HG03103 (cell line): ENCODE measurements around the gene APOBEC3H.
"Not testable (repeated sequence)": the region's sequence is repeated elsewhere in the genome, so short reads cannot be mapped to it uniquely, and the experiment has no call there.

Source experiments
- ATAC-seq: cut with Tn5 transposase; IDR thresholded peaks from one replicate; pipeline ENCODE4 v1.9.1; 2021; ENCODE audit warnings: low read depth; ENCODE audit not compliant: unreplicated experiment

Gene APOBEC3H

DNA sequence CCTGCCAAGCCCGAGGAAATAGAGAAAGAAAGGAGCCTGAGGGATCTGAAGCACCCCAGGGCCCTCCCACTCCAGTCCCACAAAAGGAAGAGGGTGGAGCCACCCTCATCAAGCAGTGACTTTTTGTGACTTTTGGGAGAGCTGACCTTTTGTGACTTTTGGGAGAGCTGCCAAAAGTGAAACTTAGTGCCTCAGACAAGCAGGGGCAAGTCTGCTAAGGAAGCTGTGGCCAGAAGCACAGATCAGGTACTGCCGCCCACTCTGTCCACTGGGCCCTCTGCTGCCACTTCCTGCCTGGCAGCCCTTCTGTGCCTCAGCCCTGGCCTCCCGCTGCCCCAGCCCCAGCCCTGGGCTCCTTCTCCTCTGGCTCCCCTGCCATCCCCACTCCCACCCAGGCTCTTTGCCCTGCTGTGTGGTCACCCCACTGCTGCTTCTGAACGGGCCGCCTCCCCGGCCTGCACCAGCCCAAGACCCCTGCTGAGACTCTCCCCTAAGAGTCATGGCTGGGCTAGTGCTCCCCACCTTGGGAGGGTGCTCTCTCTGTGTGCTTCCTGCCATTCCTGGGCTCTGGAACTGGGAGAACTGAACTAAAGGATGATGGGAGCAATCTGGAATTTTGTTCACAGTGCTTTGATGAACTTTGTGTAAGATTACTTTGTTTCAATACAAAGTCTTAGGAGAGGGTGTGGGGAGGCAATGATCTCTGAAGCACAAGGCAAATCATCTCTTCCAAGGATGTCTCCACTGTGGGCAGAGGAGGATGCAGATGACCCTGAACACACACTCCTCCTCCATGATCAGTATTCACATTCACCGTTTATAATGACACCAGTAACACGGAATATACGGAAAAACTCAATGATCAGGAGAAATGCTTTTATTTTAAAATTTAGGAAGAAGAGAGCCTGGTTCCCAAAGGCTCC is at the start of gene APOBEC3H:
Gene APOBEC3H (plus strand): TSS at position 147 of the 923 bp plus-strand sequence. CDS start 3,035 bp downstream, outside the sequence.
- ATAC-seq, result no peak

GRCh38 chr22:39049486-39049885 is 47.6 kb upstream of the APOBEC3H start:
- ATAC-seq, result not testable (repeated sequence)

- not testable (repeated sequence) for ATAC-seq
Measured at GRCh38 chr22:39051844-39052495, 45.1 kb upstream of the APOBEC3H start.

- ATAC-seq, result no peak
Measured at GRCh38 chr22:39055658-39056057, 41.4 kb upstream of the APOBEC3H start.

GRCh38 chr22:39061290-39061689 is 35.8 kb upstream of the APOBEC3H start:
- not testable (repeated sequence) for ATAC-seq

DNA sequence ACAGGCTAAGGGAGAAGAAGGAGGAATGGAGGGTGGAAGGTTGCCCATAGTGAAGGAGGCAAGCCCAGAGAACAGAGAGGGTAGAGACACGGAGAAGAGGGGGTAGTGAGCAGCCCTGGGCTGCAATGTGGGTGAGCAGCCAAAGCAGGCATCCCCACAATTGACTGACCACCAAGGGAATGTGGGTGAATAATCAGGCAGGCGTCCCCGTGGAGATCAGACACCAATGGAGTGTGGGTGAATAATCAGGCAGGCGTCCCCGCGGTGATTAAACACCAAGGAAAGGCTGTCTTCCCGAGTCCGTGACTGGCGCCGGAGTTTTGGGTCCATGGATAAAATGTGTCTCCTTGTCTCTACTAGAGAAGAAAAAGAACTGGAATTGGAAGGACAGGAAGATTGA is 35.1 kb upstream of the APOBEC3H start:
- not testable (repeated sequence) for ATAC-seq

- ATAC-seq, result not testable (repeated sequence)
Measured at GRCh38 chr22:39063904-39064303, 33.1 kb upstream of the APOBEC3H start.

DNA sequence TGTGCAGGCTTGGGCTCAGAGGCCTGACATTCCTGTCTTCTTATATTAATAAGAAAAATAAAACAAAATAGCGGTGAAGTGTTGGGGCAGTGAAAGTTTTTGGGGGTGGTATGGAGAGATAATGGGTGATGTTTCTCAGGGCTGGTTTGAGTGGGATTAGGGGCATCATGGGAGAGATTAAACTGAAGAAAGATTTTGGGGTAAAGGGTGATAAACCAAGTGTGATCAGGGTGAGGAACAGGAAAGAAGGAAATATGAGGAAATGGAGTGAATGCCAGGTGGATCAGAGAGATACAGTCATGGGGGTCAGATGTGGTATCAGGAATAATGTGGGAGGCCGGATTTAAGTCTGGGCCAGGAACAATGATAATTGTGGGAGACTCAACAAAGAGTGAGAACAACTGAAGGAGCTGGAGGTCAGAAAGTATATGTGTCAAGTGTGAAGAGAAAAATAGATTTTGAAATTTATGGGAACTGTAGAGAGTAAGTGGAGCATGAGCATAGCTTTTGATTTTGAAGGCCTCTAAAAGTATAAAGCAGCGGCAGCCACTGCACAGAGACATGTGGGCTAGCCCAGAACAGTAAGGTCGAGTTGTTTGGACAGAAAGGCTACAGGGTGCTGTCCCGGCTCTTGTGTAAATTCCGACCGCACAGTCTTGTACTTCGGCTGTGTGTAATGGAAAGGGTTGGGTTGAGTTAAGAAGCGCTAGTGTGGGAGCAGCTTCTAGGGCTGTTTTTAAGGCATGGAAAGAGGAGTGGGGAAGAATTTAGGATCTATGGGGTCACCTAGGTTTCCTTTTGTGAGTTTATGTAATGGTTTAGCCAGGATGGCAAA is 30.4 kb upstream of the APOBEC3H start:
- not testable (repeated sequence) for ATAC-seq

- ATAC-seq, result no peak
Measured at GRCh38 chr22:39068033-39068785, 28.8 kb upstream of the APOBEC3H start.

DNA sequence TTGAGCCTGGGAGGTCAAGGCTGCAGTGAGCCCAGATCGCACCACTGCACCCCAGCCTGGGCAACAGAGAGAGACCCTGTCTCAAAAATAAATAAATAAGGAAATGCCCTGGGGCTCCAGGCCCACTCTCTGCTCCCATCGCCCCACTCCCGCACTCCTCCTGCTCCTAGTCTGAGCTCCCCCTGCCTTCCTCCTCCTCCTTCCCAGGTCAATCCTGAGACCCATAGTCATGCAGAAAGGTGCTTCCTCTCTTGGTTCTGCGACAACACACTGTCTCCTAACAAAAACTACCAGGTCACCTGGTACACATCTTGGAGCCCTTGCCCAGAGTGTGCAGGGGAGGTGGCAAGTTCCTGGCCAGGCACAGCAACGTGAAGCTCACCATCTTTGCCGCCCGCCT is 26.9 kb upstream of the APOBEC3H start:
- no peak for ATAC-seq

DNA sequence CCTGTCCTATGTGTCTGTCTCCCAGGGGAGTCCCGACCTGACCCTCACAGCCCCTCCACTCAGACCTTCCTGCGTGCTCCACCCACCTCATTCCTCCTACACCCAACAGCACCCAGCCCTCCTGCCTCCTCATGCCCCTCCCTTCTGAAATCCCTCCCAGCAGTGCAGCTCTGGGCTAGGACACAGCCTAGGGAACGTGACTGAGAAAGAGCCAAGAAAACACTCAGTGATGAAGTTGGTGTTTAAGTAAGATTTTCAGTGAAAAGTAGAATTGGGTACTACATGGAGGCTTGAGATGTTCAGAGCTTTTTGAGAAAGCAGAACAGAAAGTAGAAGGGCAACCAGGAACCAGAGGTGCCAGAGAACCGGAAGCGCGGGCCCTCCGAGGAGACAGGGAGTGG is 24.5 kb upstream of the APOBEC3H start:
- not testable (repeated sequence) for ATAC-seq

- no peak for ATAC-seq
Measured at GRCh38 chr22:39073981-39074380, 23.1 kb upstream of the APOBEC3H start.

GRCh38 chr22:39076155-39077025 is 20.7 kb upstream of the APOBEC3H start:
- ATAC-seq, result not testable (repeated sequence)

GRCh38 chr22:39077026-39077840 is 19.8 kb upstream of the APOBEC3H start, which contains the start of gene APOBEC3G:
TSS of gene APOBEC3G (plus strand) at chr22:39077275. CDS start at chr22:39077362, 87 bp downstream.
- ATAC-seq, result not testable (repeated sequence)

DNA sequence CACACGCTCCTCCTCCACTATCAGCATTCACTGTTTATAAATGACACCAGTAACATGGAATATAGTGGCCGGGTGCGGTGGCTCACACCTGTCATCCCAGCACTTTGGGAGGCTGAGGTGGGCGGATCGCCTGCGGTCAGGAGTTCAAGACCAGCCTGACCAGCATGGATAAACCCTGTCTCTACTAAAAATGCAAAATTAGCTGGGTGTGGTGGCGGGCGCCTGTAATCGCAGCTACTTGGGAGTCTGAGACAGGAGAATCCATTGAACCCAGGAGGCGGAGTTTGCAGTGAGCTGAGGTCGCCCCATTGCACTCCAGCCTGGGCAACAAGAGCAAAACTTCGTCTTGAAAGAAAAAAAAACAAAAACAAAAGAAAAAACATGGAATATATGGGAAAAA is 19.1 kb upstream of the APOBEC3H start:
- not testable (repeated sequence) for ATAC-seq

DNA sequence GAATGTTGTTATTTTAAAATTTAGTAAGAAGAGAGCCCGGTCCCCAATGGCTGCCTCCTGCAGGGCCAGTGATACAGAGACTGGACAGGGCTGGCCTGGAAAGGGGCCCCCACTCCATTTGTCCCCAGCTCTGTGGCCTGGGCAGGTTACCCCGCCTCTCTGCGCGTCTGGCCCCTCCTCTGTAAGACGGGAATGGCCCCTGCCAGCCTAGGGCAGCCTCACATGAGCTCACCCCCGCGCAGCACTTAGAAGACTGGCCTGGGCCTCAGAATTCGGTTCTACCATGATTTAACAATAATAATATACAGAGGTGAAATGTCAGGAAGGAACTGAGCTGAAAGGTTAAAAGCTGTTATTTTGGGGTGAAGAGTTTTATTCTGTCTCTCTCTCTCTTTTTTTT is 18.7 kb upstream of the APOBEC3H start:
- no peak for ATAC-seq

GRCh38 chr22:39079054-39079637 is 17.9 kb upstream of the APOBEC3H start:
- not testable (repeated sequence) for ATAC-seq
